GM20431 (cell line): ENCODE measurements around the gene RPIA.
"Not testable (repeated sequence)": the region's sequence is repeated elsewhere in the genome, so short reads cannot be mapped to it uniquely, and the experiment has no call there.

ENCODE experiments used
- in situ Hi-C: fragments of 300-500 bp; cut with MseI, MboI; formaldehyde crosslinking; loops from one replicate; pipeline ENCODE4 v1.15.0; 2020; ENCODE audit warnings: low sequenced_read_pairs; ENCODE audit not compliant: unreplicated experiment

Gene RPIA

GRCh38 chr2:88764141-88764849 lies 72.8 kb downstream of the RPIA start:
- in situ Hi-C loops = no loop called here

GRCh38 chr2:88764850-88765153 lies 73.3 kb downstream of the RPIA start:
- in situ Hi-C loops = no loop called here

GRCh38 chr2:88765154-88765888 lies 73.8 kb downstream of the RPIA start:
- in situ Hi-C loops = no loop called here

- in situ Hi-C loops = not testable (repeated sequence)
These were observed 74.5 kb downstream of the RPIA start for GRCh38 chr2:88765889-88766481.

- in situ Hi-C loops = no loop called here
These were observed 78.5 kb downstream of the RPIA start for GRCh38 chr2:88770016-88770415.

GRCh38 chr2:88773233-88774028 lies 82.0 kb downstream of the RPIA start:
- in situ Hi-C loops = not testable (repeated sequence)

- in situ Hi-C loops = not testable (repeated sequence)
These were observed 97.7 kb downstream of the RPIA start for GRCh38 chr2:88789213-88789612.

GRCh38 chr2:88795932-88796331 lies 104.5 kb downstream of the RPIA start:
- in situ Hi-C loops = not testable (repeated sequence)

GRCh38 chr2:88796523-88796922 lies 105.0 kb downstream of the RPIA start:
- in situ Hi-C loops = not testable (repeated sequence)

- in situ Hi-C loops = not testable (repeated sequence)
These were observed 105.7 kb downstream of the RPIA start for GRCh38 chr2:88797164-88797563.
